Kidney epithelial cell (primary cell): Measurements from ENCODE around the gene ANKRD39. TPM values are rescaled to one million over a fixed set of nuclear protein-coding genes. Genes with fewer than 3 reads are reported as not detected.
"Not testable (repeated sequence)": the region's sequence is repeated elsewhere in the genome, so short reads cannot be mapped to it uniquely, and the experiment has no call there.

Experiments
- DNase-seq: peaks from one replicate; pipeline ENCODE4 v3.0.0-alpha.2; 2010; ENCODE audit warnings: low read depth
- H3K27me3 ChIP-seq: 2 replicates; pipeline ENCODE4 v1.6.0; 2011; ENCODE audit warnings: low read length; ENCODE audit not compliant: control insufficient read depth, insufficient read depth
- H3K36me3 ChIP-seq: 2 replicates; pipeline ENCODE4 v1.5.1; 2011; ENCODE audit warnings: low read length; ENCODE audit not compliant: control insufficient read depth, insufficient read depth
- H3K4me3 ChIP-seq: 2 replicates; pipeline ENCODE4 v1.5.1; 2011; ENCODE audit warnings: low read depth, mild to moderate bottlenecking, control low read depth, low read length
- CTCF ChIP-seq: IDR thresholded peaks from 2 replicates; pipeline ENCODE4 v1.5.1; 2011; ENCODE audit warnings: mild to moderate bottlenecking, moderate library complexity, low read length, control low read depth, inconsistent platforms; ENCODE audit not compliant: insufficient read depth, poor library complexity, severe bottlenecking
- total RNA-seq: library from RNA; depleted of rRNA; stranded (reverse); fragments of >200 nt; gene quantifications from 2 replicates; pipeline ENCODE4 v1.2.3, GENCODE V29; 2015

The ANKRD39 gene
- total RNA-seq, 1 donor from 2014 or later = 27.3 TPM

DNA sequence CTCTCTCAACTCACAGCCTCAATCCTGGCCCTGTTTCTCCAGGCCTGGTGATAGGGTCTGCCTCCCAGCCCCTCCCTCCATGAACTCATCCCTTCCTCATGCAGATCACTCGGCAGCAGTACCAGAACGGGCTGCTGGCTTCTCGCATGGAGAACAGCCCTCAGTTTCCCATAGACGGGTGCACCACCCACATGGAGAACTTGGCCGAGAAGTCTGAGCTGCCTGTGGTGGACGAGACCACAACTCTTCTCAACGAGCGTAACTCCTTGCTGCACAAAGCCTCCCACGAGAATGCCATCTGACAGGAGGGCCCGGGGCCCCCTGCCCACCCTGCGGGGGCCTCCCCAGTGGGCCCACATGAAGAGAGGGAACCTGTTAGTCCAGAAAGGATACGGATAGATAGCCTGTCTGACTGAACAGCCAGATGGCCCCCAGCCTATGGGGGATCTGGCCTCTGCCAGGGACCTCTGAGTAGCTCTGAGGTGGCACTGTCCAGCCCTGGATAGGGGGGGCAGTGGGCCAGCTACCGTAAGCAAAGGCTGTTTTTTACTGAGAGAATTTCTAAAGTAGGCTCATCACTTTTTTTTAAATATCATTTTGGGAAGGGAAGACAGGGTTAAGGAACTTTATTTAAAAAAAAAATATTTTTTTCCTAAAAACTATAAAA is 48.5 kb downstream of the ANKRD39 start:
- no peak for DNase-seq
- Histone ChIP-seq H3K36me3 (no peaks in the 10 kb centered on the region), H3K4me3 (no peak overlapping the region), H3K27me3 (no peaks in the 10 kb centered on the region)
- TF ChIP-seq CTCF = no peak

GRCh38 chr2:96808176-96808837 is 49.5 kb downstream of the ANKRD39 start:
- Histone ChIP-seq H3K4me3 (no peak overlapping the region), H3K36me3 (no peaks in the 10 kb centered on the region), H3K27me3 (no peaks in the 10 kb centered on the region)
- no peak for TF ChIP-seq CTCF
- DNase-seq = no peak

- no peak for DNase-seq
- Histone ChIP-seq H3K27me3 (no peaks in the 10 kb centered on the region), H3K36me3 (no peaks in the 10 kb centered on the region), H3K4me3 (no peak overlapping the region)
- TF ChIP-seq CTCF = no peak
These were observed 50.7 kb downstream of the ANKRD39 start for GRCh38 chr2:96807127-96807471.

- no peak for DNase-seq
- H3K36me3 ChIP-seq = no peaks in the 10 kb centered on the region
- H3K4me3 ChIP-seq = no peak overlapping the region
- no peak for TF ChIP-seq CTCF
- no peaks in the 10 kb centered on the region for H3K27me3 ChIP-seq
These were observed 51.2 kb downstream of the ANKRD39 start for GRCh38 chr2:96806468-96807126.

GRCh38 chr2:96805946-96806345 is 51.9 kb downstream of the ANKRD39 start:
- H3K27me3 ChIP-seq, DNase-seq, H3K36me3 ChIP-seq: not testable (repeated sequence)

DNA sequence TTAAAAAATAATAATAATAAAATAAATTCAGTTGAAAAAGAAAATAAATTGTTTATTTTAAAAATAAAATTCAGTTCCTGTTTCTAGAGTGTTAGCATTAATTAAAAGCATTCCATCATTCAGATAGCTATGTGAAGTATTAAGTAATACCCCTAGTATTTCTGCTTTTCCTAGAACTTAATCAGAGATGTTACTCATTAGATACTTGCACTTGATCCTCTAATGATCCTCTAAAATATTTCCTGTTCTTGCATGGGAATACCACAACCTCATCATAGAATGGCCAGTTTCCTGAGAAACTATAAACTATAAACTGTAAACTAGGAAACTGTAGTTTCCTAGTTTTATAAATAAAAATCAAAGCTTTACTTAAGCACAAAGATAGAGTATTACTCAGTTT is 52.8 kb downstream of the ANKRD39 start:
- DNase-seq = no peak
- no peak for TF ChIP-seq CTCF
- Histone ChIP-seq H3K27me3 (no peaks in the 10 kb centered on the region), H3K4me3 (no peak overlapping the region), H3K36me3 (no peaks in the 10 kb centered on the region)

More at GRCh38 chr2:96805946-96806345, 51.9 kb downstream of the ANKRD39 start:
- not testable (repeated sequence) for H3K4me3 ChIP-seq
